Endothelial cell of umbilical vein (primary cell): ENCODE measurements around the gene SRGAP3. TPM values are rescaled to one million over a fixed set of nuclear protein-coding genes. Genes with fewer than 3 reads are reported as not detected.

Experiments
- BruUV-seq: library from RNA; stranded (reverse); fragments of 400-500 nt; replicated peaks from 2 replicates; lab custom pipeline; 2021; lab: Mats Ljungman, UMichigan
- CTCF ChIA-PET: fragments of 300-600, 350-600 bp; sonication (Branson Sonifier 250); formaldehyde crosslinking; loops from one replicate; lab custom pipeline; 2021; ENCODE audit warnings: antibody characterized with exemption, inconsistent platforms; lab: Charles Lee
- POLR2A ChIA-PET: fragments of 300-600, 350-600 bp; sonication (Branson Sonifier 250); formaldehyde crosslinking; loops from one replicate; lab custom pipeline; 2021; ENCODE audit warnings: antibody characterized with exemption, inconsistent platforms; lab: Charles Lee
- DNase-seq: peaks from one replicate; pipeline ENCODE4 v3.0.0-alpha.2; 2011; ENCODE audit warnings: low read depth, low spot score
- FAIRE-seq: peaks from 2 replicates; lab custom pipeline; 2011; peaks lifted over from hg19 to GRCh38; lab: Jason Lieb, UNC
- H2AFZ ChIP-seq: 2 replicates; pipeline ENCODE4 v1.6.0; 2012; ENCODE audit warnings: low read depth, low read length, control low read depth, inconsistent platforms
- H3K27ac ChIP-seq: 2 replicates; pipeline ENCODE4 v1.5.1; 2011; ENCODE audit warnings: low read depth, mild to moderate bottlenecking, control low read depth, low read length, moderate library complexity; ENCODE audit not compliant: insufficient read depth
- H3K27me3 ChIP-seq, 2 experiments: 2 replicates each; pipeline versions ENCODE4 v1.6.0 to v1.6.1; 2011; ENCODE audit warnings: low read length in 2 of 2, mixed read lengths in 1 of 2; ENCODE audit not compliant: control insufficient read depth in 2 of 2, insufficient read depth in 2 of 2
- H3K36me3 ChIP-seq, 2 experiments: 2 replicates in 1 of 2; 3 replicates in 1 of 2; pipeline ENCODE4 v1.5.1; 2011; ENCODE audit warnings: low read length in 2 of 2, mild to moderate bottlenecking in 1 of 2, moderate library complexity in 1 of 2; ENCODE audit not compliant: control insufficient read depth in 2 of 2, insufficient read depth in 2 of 2; ENCODE audit errors: extremely low read depth in 1 of 2
- H3K4me1 ChIP-seq: 3 replicates; pipeline ENCODE4 v1.5.1; 2011; ENCODE audit warnings: mild to moderate bottlenecking, low read length; ENCODE audit not compliant: control insufficient read depth, insufficient read depth; ENCODE audit errors: extremely low read depth
- H3K4me2 ChIP-seq: 2 replicates; pipeline ENCODE4 v1.6.1; 2011; ENCODE audit warnings: low read length, control low read depth, mixed read lengths; ENCODE audit not compliant: insufficient read depth
- H3K4me3 ChIP-seq, 3 experiments: fragments of 200-600 bp in 1 of 3; sonication (generic), shearing (Covaris generic) in 1 of 3; replicated peaks in 1 of 3; 2 replicates each; pipeline ENCODE4 v1.5.1; 2011 to 2016; ENCODE audit warnings: control low read depth in 3 of 3, low read length in 3 of 3, mild to moderate bottlenecking in 2 of 3, inconsistent platforms in 1 of 3, low read depth in 1 of 3, moderate library complexity in 1 of 3; ENCODE audit not compliant: insufficient read depth in 1 of 3
- H3K79me2 ChIP-seq: 2 replicates; pipeline ENCODE4 v1.6.0; 2012; ENCODE audit warnings: low read length, inconsistent platforms; ENCODE audit not compliant: control insufficient read depth, insufficient read depth
- H3K9ac ChIP-seq: replicated peaks from 2 replicates; pipeline ENCODE3; 2011; ENCODE audit warnings: low read length, control low read depth; ENCODE audit not compliant: insufficient read depth; ENCODE audit errors: extremely low read depth
- H3K9me1 ChIP-seq: replicated peaks from 3 replicates; pipeline ENCODE4 v1.6.0; 2011; ENCODE audit warnings: mild to moderate bottlenecking, low read length; ENCODE audit not compliant: control insufficient read depth, insufficient read depth; ENCODE audit errors: extremely low read depth
- H3K9me3 ChIP-seq: replicated peaks from 2 replicates; pipeline ENCODE4 v1.5.1; 2012; ENCODE audit warnings: low read length, inconsistent platforms; ENCODE audit not compliant: control insufficient read depth, insufficient read depth
- H4K20me1 ChIP-seq: replicated peaks from 2 replicates; pipeline ENCODE3; 2011; ENCODE audit warnings: mild to moderate bottlenecking, low read length; ENCODE audit not compliant: control insufficient read depth, insufficient read depth; ENCODE audit errors: extremely low read depth
- CTCF ChIP-seq, 2 donors: IDR thresholded peaks; 1 replicate in 1 of 2; 2 replicates in 1 of 2; pipeline ENCODE4 v1.5.1; 2011; ENCODE audit warnings: low read length in 2 of 2, mild to moderate bottlenecking in 2 of 2, moderate library complexity in 2 of 2, control low read depth in 1 of 2, inconsistent platforms in 1 of 2, low read depth in 1 of 2; ENCODE audit not compliant: insufficient read depth in 1 of 2; ENCODE audit errors: extremely low read depth in 1 of 2
- EZH2 ChIP-seq: IDR thresholded peaks from 2 replicates; pipeline ENCODE4 v1.6.1; 2012; ENCODE audit warnings: borderline replicate concordance, low read depth, mild to moderate bottlenecking, moderate library complexity, low read length, inconsistent platforms; ENCODE audit not compliant: severe bottlenecking
- FOS ChIP-seq: IDR thresholded peaks from 2 replicates; pipeline ENCODE4 v1.6.1; 2011; ENCODE audit warnings: mild to moderate bottlenecking, low read length, moderate library complexity, borderline replicate concordance; ENCODE audit not compliant: insufficient read depth
- GATA2 ChIP-seq: IDR thresholded peaks from 2 replicates; pipeline ENCODE4 v1.7.0; 2011; ENCODE audit warnings: low read depth, mild to moderate bottlenecking, moderate library complexity, mixed read lengths, low read length; ENCODE audit not compliant: insufficient read length, insufficient read depth
- JUN ChIP-seq: IDR thresholded peaks from 2 replicates; pipeline ENCODE4 v1.6.1; 2011; ENCODE audit warnings: borderline replicate concordance, low read depth; ENCODE audit not compliant: insufficient read length, insufficient read depth
- MAX ChIP-seq: IDR thresholded peaks from 2 replicates; pipeline ENCODE4 v1.6.1; 2011; ENCODE audit not compliant: insufficient read depth, insufficient read length
- MYC ChIP-seq: IDR thresholded peaks from one replicate; pipeline ENCODE4 v1.6.1; 2011; ENCODE audit warnings: mild to moderate bottlenecking, low read depth, low read length
- POLR2A ChIP-seq: IDR thresholded peaks from 2 replicates; pipeline ENCODE4 v1.6.1; 2012; ENCODE audit warnings: low read depth, mild to moderate bottlenecking, control low read depth, low read length
- POLR2AphosphoS5 ChIP-seq: IDR thresholded peaks from 2 replicates; pipeline ENCODE4 v1.6.1; 2012; ENCODE audit warnings: low read depth, mild to moderate bottlenecking, control low read depth, low read length, moderate library complexity; ENCODE audit not compliant: insufficient read depth
- dilution Hi-C: fragments of 300-500 bp; cut with MboI; formaldehyde crosslinking; loops from one replicate; pipeline ENCODE4 v1.15.0; 2019; ENCODE audit warnings: low sequenced_read_pairs; ENCODE audit not compliant: extremely low pct_ligation_motif_present
- intact Hi-C: fragments of 100-400 bp; cut with micrococcal nuclease; formaldehyde crosslinking; loops from one replicate; pipeline ENCODE4 v1.10.0; 2022
- polyA plus RNA-seq, 4 experiments: library from polyadenylated mRNA; depleted of rRNA in 3 of 4; stranded (reverse) in 3 of 4; unstranded in 1 of 4; fragments of >200 nt; gene quantifications; 2 replicates each; pipeline versions ENCODE4 v1.2.1 to v1.2.3, GENCODE V29; 2011 to 2012; ENCODE audit warnings: missing spikeins in 1 of 4
- total RNA-seq: library from RNA; stranded (reverse); gene quantifications from 2 replicates; pipeline ENCODE4 v1.2.3, GENCODE V29; 2021

SRGAP3 gene
- total and polyA plus RNA-seq, 2 donors (not counting 3 experiments of a cell fraction or from before 2014, with no cell fraction given): 0.06 TPM; not detected in 1

GRCh38 chr3:9230596-9230995 is 18.9 kb downstream of the SRGAP3 start:
- TF ChIP-seq MAX (no peak), POLR2AphosphoS5 (no peak), FOS (no peak), MYC (no peak), EZH2 (no peak), GATA2 (no peak), POLR2A (no peak), CTCF (IDR thresholded peaks at IDR 0.05; ENCODE audit: extremely low read depth in 1 of 2, insufficient read depth in 1 of 2, low read depth in 1 of 2, low read length in 2 of 2) (no peak), JUN (no peak)
- Histone ChIP-seq H3K27me3 (no peaks in the 10 kb centered on the region), H3K79me2 (no peaks in the 10 kb centered on the region), H3K36me3 (no peaks in the 10 kb centered on the region), H3K9me3 (no peaks in the 10 kb centered on the region), H3K9me1 (no peaks in the 10 kb centered on the region), H2AFZ (no peak overlapping the region), H4K20me1 (no peaks in the 10 kb centered on the region), H3K4me2 (no peak overlapping the region), H3K27ac (no peak overlapping the region), H3K4me1 (no peaks in the 10 kb centered on the region), H3K4me3 (no peak overlapping the region), H3K9ac (no peak overlapping the region)
- POLR2A ChIA-PET: no interaction called here
- FAIRE-seq (no peak), DNase-seq (no peak)
- dilution Hi-C loops: no loop called here
- BruUV-seq: no TSS peak
- CTCF ChIA-PET: no interaction called here
- intact Hi-C loops: no loop called here
